HepG2 (cell line): ENCODE data around the gene ARHGEF16. TPM values are rescaled to one million over a fixed set of nuclear protein-coding genes. Genes with fewer than 3 reads are reported as not detected.

Experiments
- AGO2 ChIP-seq: fragments of 200-400 bp; formaldehyde crosslinking; optimal IDR thresholded peaks from 2 replicates; pipeline ENCODE3; 2017; ENCODE audit warnings: mild to moderate bottlenecking, low read depth, low read length, moderate library complexity
- ATF7 ChIP-seq, 2 experiments: fragments of 450-650 bp in 1 of 2; sonication (generic) in 1 of 2; formaldehyde crosslinking in 1 of 2; IDR thresholded peaks; 2 replicates each; pipeline versions ENCODE4 v1.4.0 to v1.6.1; 2016 to 2020; ENCODE audit warnings: antibody characterized with exemption in 1 of 2, mild to moderate bottlenecking in 1 of 2, missing genetic modification reagents in 1 of 2
- CBX1 ChIP-seq: IDR thresholded peaks from one replicate; pipeline ENCODE4 v1.6.1; 2016; ENCODE audit warnings: antibody characterized with exemption, low read depth
- CHCHD3 ChIP-seq: sonication (generic); formaldehyde crosslinking; IDR thresholded peaks from 2 replicates; pipeline ENCODE4 v1.8.0; 2022; ENCODE audit warnings: mild to moderate bottlenecking, missing genetic modification reagents, moderate library complexity
- FOXK1 ChIP-seq: sonication (generic); formaldehyde crosslinking; IDR thresholded peaks from 2 replicates; pipeline ENCODE4 v1.4.0; 2020; ENCODE audit warnings: low read depth, missing genetic modification reagents, borderline replicate concordance
- FOXK2 ChIP-seq: fragments of 450-650 bp; IDR thresholded peaks from 2 replicates; pipeline ENCODE4 v1.6.1; 2016
- HHEX ChIP-seq: IDR thresholded peaks from 2 replicates; pipeline ENCODE4 v1.6.1; 2016; ENCODE audit warnings: control low read depth
- HNRNPLL ChIP-seq: fragments of 200-400 bp; formaldehyde crosslinking; IDR thresholded peaks from 2 replicates; pipeline ENCODE4 v1.6.1; 2017; ENCODE audit warnings: mild to moderate bottlenecking, low read depth, low read length; ENCODE audit not compliant: poor library complexity, severe bottlenecking
- ISX ChIP-seq: sonication (generic); formaldehyde crosslinking; conservative IDR thresholded peaks from 2 replicates; pipeline ENCODE4 v1.5.0; 2020; ENCODE audit warnings: missing genetic modification reagents
- KMT2B ChIP-seq: IDR thresholded peaks from 2 replicates; pipeline ENCODE4 v1.6.1; 2016; ENCODE audit warnings: missing genetic modification reagents, missing compliant biosample characterization
- PHB2 ChIP-seq: fragments of 450-650 bp; IDR thresholded peaks from 2 replicates; pipeline ENCODE4 v1.6.1; 2018; ENCODE audit not compliant: partially characterized antibody
- POLR2AphosphoS5 ChIP-seq: IDR thresholded peaks from 2 replicates; pipeline ENCODE4 v1.6.1; 2012; ENCODE audit warnings: low read depth, low read length
- RARA ChIP-seq: IDR thresholded peaks from 2 replicates; pipeline ENCODE4 v1.6.1; 2016; ENCODE audit warnings: missing genetic modification reagents, missing compliant biosample characterization
- RNF219 ChIP-seq: sonication (generic); formaldehyde crosslinking; IDR thresholded peaks from 2 replicates; pipeline ENCODE4 v1.5.0; 2020; ENCODE audit warnings: mild to moderate bottlenecking, missing genetic modification reagents
- SYNCRIP ChIP-seq: fragments of 200-400 bp; formaldehyde crosslinking; IDR thresholded peaks from 2 replicates; pipeline ENCODE4 v1.6.1; 2018; ENCODE audit warnings: mild to moderate bottlenecking, low read depth, low read length; ENCODE audit not compliant: insufficient read depth
- TBL1XR1 ChIP-seq: fragments of 150-350 bp; IDR thresholded peaks from 2 replicates; pipeline ENCODE4 v1.6.1; 2014; ENCODE audit warnings: borderline replicate concordance, low read length; ENCODE audit not compliant: partially characterized antibody
- ZBTB3 ChIP-seq: sonication (generic); formaldehyde crosslinking; IDR thresholded peaks from 2 replicates; pipeline ENCODE4 v1.4.0; 2020; ENCODE audit warnings: low read depth, mild to moderate bottlenecking, moderate library complexity, missing genetic modification reagents, borderline replicate concordance
- ZC3H4 ChIP-seq: sonication (generic); formaldehyde crosslinking; IDR thresholded peaks from 2 replicates; pipeline ENCODE4 v1.4.0; 2020; ENCODE audit warnings: missing genetic modification reagents, borderline replicate concordance
- ZFX ChIP-seq: sonication (generic); formaldehyde crosslinking; IDR thresholded peaks from 2 replicates; pipeline ENCODE4 v1.4.0; 2020; ENCODE audit warnings: mild to moderate bottlenecking, low read depth, missing genetic modification reagents, moderate library complexity
- ZNF12 ChIP-seq: sonication (generic); formaldehyde crosslinking; IDR thresholded peaks from 2 replicates; pipeline ENCODE4 v1.5.0; 2020; ENCODE audit warnings: missing genetic modification reagents
- ZNF264 ChIP-seq: sonication (generic); formaldehyde crosslinking; IDR thresholded peaks from 2 replicates; pipeline ENCODE4 v1.4.0; 2020; ENCODE audit warnings: missing genetic modification reagents
- ZNF431 ChIP-seq: sonication (generic); formaldehyde crosslinking; IDR thresholded peaks from 2 replicates; pipeline ENCODE4 v1.9.0; 2022; ENCODE audit warnings: missing genetic modification reagents, low read depth, mild to moderate bottlenecking, borderline replicate concordance
- polyA plus RNA-seq, 8 experiments: library from polyadenylated mRNA; depleted of rRNA in 3 of 8; stranded (reverse) in 7 of 8; unstranded in 1 of 8; fragments of >200 nt; fragmentation: Illumina TruSeq in 4 of 8; extraction: Trizol in 4 of 8; gene quantifications; 2 replicates each; pipeline versions ENCODE4 v1.2.1 to v1.2.3, GENCODE V29; 2011 to 2016; ENCODE audit warnings: low read depth in 4 of 8, missing spikeins in 1 of 8, mixed read lengths in 1 of 8; ENCODE audit not compliant: insufficient read depth in 1 of 8
- total RNA-seq, 5 experiments: library from RNA; depleted of rRNA; stranded (reverse); fragments of >200 nt; fragmentation: Illumina TruSeq; extraction: Trizol; gene quantifications; 2 replicates each; pipeline ENCODE4 v1.2.3, GENCODE V29; 2016; ENCODE audit warnings: low read depth in 1 of 5
- TF ChIP-seq, protein P1 (sequence below), 2 experiments: sonication (generic) in 1 of 2; formaldehyde crosslinking in 1 of 2; IDR thresholded peaks; 2 replicates each; pipeline versions ENCODE4 v1.5.1 to v1.6.1; 2011 to 2020; ENCODE audit warnings: borderline replicate concordance in 1 of 2, low read depth in 1 of 2, low read length in 1 of 2, mild to moderate bottlenecking in 1 of 2, missing genetic modification reagents in 1 of 2, moderate library complexity in 1 of 2
- TF ChIP-seq, protein P2 (sequence below): sonication (generic); formaldehyde crosslinking; IDR thresholded peaks from 2 replicates; pipeline ENCODE4 v1.5.1; 2020; ENCODE audit warnings: missing genetic modification reagents, mild to moderate bottlenecking, borderline replicate concordance

ARHGEF16 gene
- total and polyA plus RNA-seq, 2 of the 13 experiments (the other 11 are each of a cell fraction or from before 2014, with no cell fraction given), result 20.3 to 39.9 TPM

DNA sequence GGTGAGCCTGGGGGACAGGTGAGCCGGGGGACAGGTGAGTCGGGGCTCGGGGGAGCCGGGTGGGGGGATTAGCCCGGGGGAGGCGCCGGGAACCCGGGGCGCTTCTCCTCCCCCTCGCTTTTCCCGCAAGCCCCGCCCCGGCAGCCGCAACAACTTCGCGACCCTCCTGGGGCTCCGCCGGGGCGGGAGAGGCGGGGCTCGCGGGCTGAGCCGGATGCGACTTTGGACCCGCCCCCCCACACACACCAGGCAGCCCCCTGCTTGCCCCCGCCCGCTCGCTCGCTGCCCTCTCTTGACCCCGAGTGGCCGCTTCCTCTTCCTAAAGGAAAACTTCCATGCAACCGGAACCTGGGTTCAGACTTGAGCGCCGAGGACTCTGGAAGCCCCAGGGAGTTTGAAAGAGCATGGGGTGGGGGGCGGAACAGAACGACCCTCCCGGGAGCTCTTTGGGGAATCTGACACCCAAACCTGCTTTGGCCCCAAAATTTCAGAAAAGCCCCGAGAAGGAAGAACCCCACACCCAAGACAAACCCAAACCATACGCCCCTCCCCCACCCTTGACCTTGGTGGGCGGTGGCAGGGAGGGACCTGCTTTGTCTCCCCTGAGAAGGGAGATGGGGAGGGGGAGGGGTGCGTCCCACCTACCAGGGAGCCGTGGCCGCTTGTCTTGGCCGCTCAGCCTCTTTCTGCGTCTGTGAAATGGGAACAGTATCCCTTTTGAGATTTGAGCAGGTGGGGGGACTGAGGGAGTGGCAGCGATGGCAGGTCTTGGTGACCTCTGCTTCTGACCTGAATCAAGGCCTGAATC is 550 bp downstream of the ARHGEF16 start (continued):
- no peak for TF ChIP-seq ATF7 (IDR thresholded peaks at IDR 0.05)
- no peak; the same call in 1 of the 2 replicates for TF ChIP-seq ATF7 (CRISPR knock-in tag; IDR thresholded peaks at IDR 0.05)
- TF ChIP-seq ISX (CRISPR knock-in tag), result no peak
- TF ChIP-seq POLR2AphosphoS5, result peak; percentile 74
- no peak for TF ChIP-seq AGO2
- TF ChIP-seq PHB2, result no peak
- no peak for TF ChIP-seq KMT2B (CRISPR knock-in tag)
- TF ChIP-seq FOXK2, result no peak
- no peak for TF ChIP-seq ZNF264 (CRISPR knock-in tag)
- no peak for TF ChIP-seq ZC3H4 (CRISPR knock-in tag)
- TF ChIP-seq SYNCRIP, result no peak
- no peak for TF ChIP-seq RNF219
- TF ChIP-seq, protein P1, sequence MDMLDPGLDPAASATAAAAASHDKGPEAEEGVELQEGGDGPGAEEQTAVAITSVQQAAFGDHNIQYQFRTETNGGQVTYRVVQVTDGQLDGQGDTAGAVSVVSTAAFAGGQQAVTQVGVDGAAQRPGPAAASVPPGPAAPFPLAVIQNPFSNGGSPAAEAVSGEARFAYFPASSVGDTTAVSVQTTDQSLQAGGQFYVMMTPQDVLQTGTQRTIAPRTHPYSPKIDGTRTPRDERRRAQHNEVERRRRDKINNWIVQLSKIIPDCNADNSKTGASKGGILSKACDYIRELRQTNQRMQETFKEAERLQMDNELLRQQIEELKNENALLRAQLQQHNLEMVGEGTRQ (IDR thresholded peaks at IDR 0.05; ENCODE audit: low read depth, low read length), result no peak
- TF ChIP-seq, protein P1 (CRISPR knock-in tag; IDR thresholded peaks at IDR 0.05; ENCODE audit: borderline replicate concordance), result no peak
- no peak for TF ChIP-seq ZNF431
- TF ChIP-seq RARA (CRISPR knock-in tag), result peak; percentile 92
- TF ChIP-seq, protein P2, sequence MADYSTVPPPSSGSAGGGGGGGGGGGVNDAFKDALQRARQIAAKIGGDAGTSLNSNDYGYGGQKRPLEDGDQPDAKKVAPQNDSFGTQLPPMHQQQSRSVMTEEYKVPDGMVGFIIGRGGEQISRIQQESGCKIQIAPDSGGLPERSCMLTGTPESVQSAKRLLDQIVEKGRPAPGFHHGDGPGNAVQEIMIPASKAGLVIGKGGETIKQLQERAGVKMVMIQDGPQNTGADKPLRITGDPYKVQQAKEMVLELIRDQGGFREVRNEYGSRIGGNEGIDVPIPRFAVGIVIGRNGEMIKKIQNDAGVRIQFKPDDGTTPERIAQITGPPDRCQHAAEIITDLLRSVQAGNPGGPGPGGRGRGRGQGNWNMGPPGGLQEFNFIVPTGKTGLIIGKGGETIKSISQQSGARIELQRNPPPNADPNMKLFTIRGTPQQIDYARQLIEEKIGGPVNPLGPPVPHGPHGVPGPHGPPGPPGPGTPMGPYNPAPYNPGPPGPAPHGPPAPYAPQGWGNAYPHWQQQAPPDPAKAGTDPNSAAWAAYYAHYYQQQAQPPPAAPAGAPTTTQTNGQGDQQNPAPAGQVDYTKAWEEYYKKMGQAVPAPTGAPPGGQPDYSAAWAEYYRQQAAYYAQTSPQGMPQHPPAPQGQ (CRISPR knock-in tag), result no peak
- TF ChIP-seq HNRNPLL, result no peak
- TF ChIP-seq ZNF12 (CRISPR knock-in tag), result no peak
- TF ChIP-seq FOXK1 (CRISPR knock-in tag), result peak; percentile 46; the same call in 1 of the 2 replicates
- TF ChIP-seq CHCHD3, result no peak
- TF ChIP-seq CBX1, result no peak
- TF ChIP-seq HHEX, result no peak
- TF ChIP-seq ZBTB3 (CRISPR knock-in tag), result 0 out of 2 replicates have a peak, but pooled peaks have one; percentile 32
- TF ChIP-seq ZFX (CRISPR knock-in tag), result no peak
- no peak for TF ChIP-seq TBL1XR1
